Ishikawa (cell line): ENCODE results near the gene DIP2A.

Experiments used
- CEBPB ChIP-seq: IDR thresholded peaks from 2 replicates; pipeline ENCODE4 v1.6.1; 2012
- CREB1 ChIP-seq: IDR thresholded peaks from 2 replicates; pipeline ENCODE4 v1.6.1; 2012; ENCODE audit warnings: low read depth
- EGR1 ChIP-seq: IDR thresholded peaks from 2 replicates; pipeline ENCODE4 v1.6.1; 2012
- EP300 ChIP-seq: IDR thresholded peaks from 2 replicates; pipeline ENCODE4 v1.6.1; 2012; ENCODE audit warnings: borderline replicate concordance
- FOXM1 ChIP-seq: IDR thresholded peaks from 2 replicates; pipeline ENCODE4 v1.6.1; 2012; ENCODE audit warnings: low read depth, borderline replicate concordance
- MAX ChIP-seq: IDR thresholded peaks from 2 replicates; pipeline ENCODE4 v1.6.1; 2012
- NFIC ChIP-seq: IDR thresholded peaks from 2 replicates; pipeline ENCODE4 v1.6.1; 2012
- RAD21 ChIP-seq: IDR thresholded peaks from 2 replicates; pipeline ENCODE4 v1.6.1; 2012; ENCODE audit warnings: low read depth
- REST ChIP-seq: IDR thresholded peaks from 2 replicates; pipeline ENCODE4 v1.6.1; 2012; ENCODE audit warnings: low read depth, mild to moderate bottlenecking
- TAF1 ChIP-seq: IDR thresholded peaks from 2 replicates; pipeline ENCODE4 v1.6.1; 2012; ENCODE audit warnings: low read depth, mild to moderate bottlenecking
- TCF12 ChIP-seq: IDR thresholded peaks from 2 replicates; pipeline ENCODE4 v1.6.1; 2012; ENCODE audit warnings: low read depth
- TEAD4 ChIP-seq: IDR thresholded peaks from 2 replicates; pipeline ENCODE4 v1.6.1; 2012
- USF1 ChIP-seq: IDR thresholded peaks from 2 replicates; pipeline ENCODE4 v1.6.1; 2012
- YY1 ChIP-seq: IDR thresholded peaks from 2 replicates; pipeline ENCODE4 v1.6.1; 2012; ENCODE audit warnings: low read depth
- ZBTB7A ChIP-seq: IDR thresholded peaks from 2 replicates; pipeline ENCODE4 v1.6.1; 2012; ENCODE audit warnings: low read depth

DIP2A gene

GRCh38 chr21:46532080-46532479 lies 73.4 kb downstream of the DIP2A start:
- TF ChIP-seq YY1 (no peak), RAD21 (no peak), TCF12 (no peak), MAX (no peak), EP300 (no peak), ZBTB7A (no peak), CREB1 (no peak), TEAD4 (no peak), FOXM1 (no peak), TAF1 (no peak), NFIC (no peak), CEBPB (no peak), REST (no peak), USF1 (no peak), EGR1 (no peak)

GRCh38 chr21:46537026-46537425 lies 78.3 kb downstream of the DIP2A start:
- no peak for TF ChIP-seq CEBPB
- TF ChIP-seq RAD21: no peak
- TF ChIP-seq FOXM1: no peak
- TF ChIP-seq MAX: no peak
- no peak for TF ChIP-seq REST
- TF ChIP-seq EP300: no peak
- no peak for TF ChIP-seq TAF1
- TF ChIP-seq TEAD4: no peak
- no peak for TF ChIP-seq NFIC
- no peak for TF ChIP-seq EGR1
- no peak for TF ChIP-seq YY1
- no peak for TF ChIP-seq CREB1
- TF ChIP-seq TCF12: no peak
- TF ChIP-seq ZBTB7A: no peak
- TF ChIP-seq USF1: no peak

GRCh38 chr21:46538262-46538661 lies 79.6 kb downstream of the DIP2A start:
- TF ChIP-seq RAD21: no peak
- TF ChIP-seq EGR1: no peak
- TF ChIP-seq FOXM1: no peak

GRCh38 chr21:46538851-46539666 lies 80.4 kb downstream of the DIP2A start:
- TF ChIP-seq MAX (no peak), RAD21 (no peak), NFIC (no peak), TAF1 (no peak), EGR1 (no peak), TEAD4 (no peak), REST (no peak), CREB1 (no peak), FOXM1 (no peak), YY1 (no peak), TCF12 (no peak), ZBTB7A (no peak)
